ENCODE data around the gene RPP25.

DNA sequence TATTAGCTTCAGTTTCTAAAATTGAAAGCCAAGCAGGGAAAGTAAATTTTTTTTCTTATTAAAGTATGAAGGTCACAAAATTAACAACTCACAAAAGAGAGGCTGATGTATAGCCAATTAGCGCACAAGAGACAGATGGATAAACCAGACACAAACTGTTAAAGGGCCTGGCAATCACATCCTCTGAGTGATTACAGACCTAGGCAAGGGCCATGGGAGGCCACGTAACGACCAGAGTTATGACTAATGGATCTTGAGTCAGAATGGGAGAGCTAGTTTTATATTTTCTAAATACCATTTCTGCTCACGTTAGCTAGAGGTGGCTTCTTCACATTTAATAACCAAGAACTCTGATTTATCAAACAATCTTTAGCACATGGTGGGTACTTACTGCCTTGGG lies 21.0 kb upstream of the RPP25 start:
- TF ChIP-seq, protein P1, sequence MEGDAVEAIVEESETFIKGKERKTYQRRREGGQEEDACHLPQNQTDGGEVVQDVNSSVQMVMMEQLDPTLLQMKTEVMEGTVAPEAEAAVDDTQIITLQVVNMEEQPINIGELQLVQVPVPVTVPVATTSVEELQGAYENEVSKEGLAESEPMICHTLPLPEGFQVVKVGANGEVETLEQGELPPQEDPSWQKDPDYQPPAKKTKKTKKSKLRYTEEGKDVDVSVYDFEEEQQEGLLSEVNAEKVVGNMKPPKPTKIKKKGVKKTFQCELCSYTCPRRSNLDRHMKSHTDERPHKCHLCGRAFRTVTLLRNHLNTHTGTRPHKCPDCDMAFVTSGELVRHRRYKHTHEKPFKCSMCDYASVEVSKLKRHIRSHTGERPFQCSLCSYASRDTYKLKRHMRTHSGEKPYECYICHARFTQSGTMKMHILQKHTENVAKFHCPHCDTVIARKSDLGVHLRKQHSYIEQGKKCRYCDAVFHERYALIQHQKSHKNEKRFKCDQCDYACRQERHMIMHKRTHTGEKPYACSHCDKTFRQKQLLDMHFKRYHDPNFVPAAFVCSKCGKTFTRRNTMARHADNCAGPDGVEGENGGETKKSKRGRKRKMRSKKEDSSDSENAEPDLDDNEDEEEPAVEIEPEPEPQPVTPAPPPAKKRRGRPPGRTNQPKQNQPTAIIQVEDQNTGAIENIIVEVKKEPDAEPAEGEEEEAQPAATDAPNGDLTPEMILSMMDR (IDR thresholded peaks at IDR 0.05; ENCODE audit: low read depth, low read length): no peak
- no peak for TF ChIP-seq EZH2phosphoT487 (IDR thresholded peaks at IDR 0.05; ENCODE audit: low read depth)

Measured in OCI-LY3 (cell line).